WTC11 (cell line): ENCODE measurements around the gene PIM2.

Experiments used
- ARID4B ChIP-seq: sonication (generic); formaldehyde crosslinking; IDR thresholded peaks from 2 replicates; pipeline ENCODE4 v1.8.0; 2023; ENCODE audit warnings: missing genetic modification reagents, mild to moderate bottlenecking, borderline replicate concordance
- CTCF ChIP-seq: fragments of 200-600 bp; IDR thresholded peaks from 2 replicates; pipeline ENCODE4 v1.8.0; 2022; ENCODE audit warnings: antibody characterized with exemption
- FOXK1 ChIP-seq: sonication (generic); formaldehyde crosslinking; IDR thresholded peaks from 2 replicates; pipeline ENCODE4 v1.8.0; 2022; ENCODE audit warnings: mild to moderate bottlenecking, moderate library complexity, missing genetic modification reagents
- FOXP1 ChIP-seq: sonication (generic); formaldehyde crosslinking; IDR thresholded peaks from 2 replicates; pipeline ENCODE4 v1.8.0; 2022; ENCODE audit warnings: missing genetic modification reagents, mild to moderate bottlenecking, moderate library complexity, borderline replicate concordance
- IRF1 ChIP-seq: sonication (generic); formaldehyde crosslinking; IDR thresholded peaks from 2 replicates; pipeline ENCODE4 v1.8.0; 2023; ENCODE audit warnings: missing genetic modification reagents
- JUN ChIP-seq: sonication (generic); formaldehyde crosslinking; IDR thresholded peaks from 2 replicates; pipeline ENCODE4 v1.8.0; 2023; ENCODE audit warnings: mild to moderate bottlenecking, missing genetic modification reagents
- MLX ChIP-seq: sonication (generic); formaldehyde crosslinking; IDR thresholded peaks from 2 replicates; pipeline ENCODE4 v1.8.1; 2023; ENCODE audit warnings: mild to moderate bottlenecking, missing genetic modification reagents, moderate library complexity
- RORB ChIP-seq: fragments of 250-450 bp; sonication (Bioruptor Pico); IDR thresholded peaks from 2 replicates; pipeline ENCODE4 v1.9.0; 2021; ENCODE audit warnings: mild to moderate bottlenecking
- ZBTB21 ChIP-seq: sonication (generic); formaldehyde crosslinking; IDR thresholded peaks from 2 replicates; pipeline ENCODE4 v1.8.1; 2023; ENCODE audit warnings: mild to moderate bottlenecking, missing genetic modification reagents, borderline replicate concordance
- ZNF671 ChIP-seq: fragments of 250-450 bp; sonication (Bioruptor Pico); IDR thresholded peaks from 2 replicates; pipeline ENCODE4 v1.8.0; 2021; ENCODE audit warnings: mild to moderate bottlenecking
- TF ChIP-seq, protein P1 (sequence below): sonication (generic); formaldehyde crosslinking; conservative IDR thresholded peaks from 2 replicates; pipeline ENCODE4 v1.8.1; 2023; ENCODE audit warnings: mild to moderate bottlenecking, low read depth, missing genetic modification reagents, moderate library complexity
- TF ChIP-seq, protein P2 (sequence below): sonication (generic); formaldehyde crosslinking; IDR thresholded peaks from 2 replicates; pipeline ENCODE4 v1.8.0; 2022; ENCODE audit warnings: mild to moderate bottlenecking, missing genetic modification reagents
- TF ChIP-seq, protein P3 (sequence below): sonication (generic); formaldehyde crosslinking; IDR thresholded peaks from 2 replicates; pipeline ENCODE4 v1.8.1; 2023; ENCODE audit warnings: mild to moderate bottlenecking, moderate library complexity, missing genetic modification reagents
- TF ChIP-seq, protein P4 (sequence below): sonication (generic); formaldehyde crosslinking; IDR thresholded peaks from 2 replicates; pipeline ENCODE4 v1.8.1; 2022; ENCODE audit warnings: mild to moderate bottlenecking, moderate library complexity, missing genetic modification reagents

DNA sequence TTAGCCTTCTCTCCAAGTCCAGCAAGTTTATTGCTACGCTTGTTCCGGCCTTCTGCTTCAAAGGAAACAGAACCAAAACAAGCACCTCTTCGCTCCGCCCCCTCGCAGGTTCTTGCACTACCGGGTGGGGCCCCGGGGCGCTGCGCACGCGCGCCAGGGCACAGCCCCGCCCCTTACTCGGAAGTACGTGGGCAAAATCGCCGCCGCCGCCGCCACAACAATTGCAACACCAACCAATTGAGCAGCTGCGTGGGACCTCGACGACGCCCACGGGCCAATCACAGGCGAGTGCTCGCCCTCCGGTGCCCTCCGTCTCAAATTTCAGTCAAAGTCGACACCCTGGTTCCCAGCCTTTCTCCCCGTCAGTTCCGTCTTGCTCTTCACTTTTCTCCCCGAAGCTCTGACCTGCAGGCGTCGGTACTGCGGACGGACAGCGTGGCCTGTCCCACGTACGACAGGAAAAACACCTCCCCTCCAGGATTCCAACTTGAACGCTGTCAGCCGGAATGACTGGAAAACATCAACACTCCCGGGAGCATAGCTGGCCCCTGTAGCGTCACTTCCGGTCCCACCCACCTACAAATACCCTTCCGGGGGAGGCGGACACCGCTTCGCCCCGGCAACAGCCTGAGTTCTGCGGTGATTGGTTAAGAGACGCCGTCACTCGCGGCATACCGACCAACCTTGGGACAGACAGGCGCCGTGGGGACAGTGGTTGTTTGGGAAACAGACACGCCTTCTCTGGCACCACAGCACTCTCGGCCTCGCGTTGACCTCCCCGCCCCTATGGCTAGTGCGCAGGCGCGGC, 39.2 kb upstream of the PIM2 start:
- TF ChIP-seq CTCF (no peak), ZNF671 (CRISPR knock-in tag) (no peak), ARID4B (CRISPR knock-in tag) (no peak), JUN (CRISPR knock-in tag) (no peak), ZBTB21 (no peak), FOXK1 (CRISPR knock-in tag) (peak; percentile 75), FOXP1 (CRISPR knock-in tag) (no peak), RORB (CRISPR knock-in tag) (no peak), MLX (CRISPR knock-in tag) (no peak), IRF1 (CRISPR knock-in tag) (no peak)
- TF ChIP-seq, protein P1, sequence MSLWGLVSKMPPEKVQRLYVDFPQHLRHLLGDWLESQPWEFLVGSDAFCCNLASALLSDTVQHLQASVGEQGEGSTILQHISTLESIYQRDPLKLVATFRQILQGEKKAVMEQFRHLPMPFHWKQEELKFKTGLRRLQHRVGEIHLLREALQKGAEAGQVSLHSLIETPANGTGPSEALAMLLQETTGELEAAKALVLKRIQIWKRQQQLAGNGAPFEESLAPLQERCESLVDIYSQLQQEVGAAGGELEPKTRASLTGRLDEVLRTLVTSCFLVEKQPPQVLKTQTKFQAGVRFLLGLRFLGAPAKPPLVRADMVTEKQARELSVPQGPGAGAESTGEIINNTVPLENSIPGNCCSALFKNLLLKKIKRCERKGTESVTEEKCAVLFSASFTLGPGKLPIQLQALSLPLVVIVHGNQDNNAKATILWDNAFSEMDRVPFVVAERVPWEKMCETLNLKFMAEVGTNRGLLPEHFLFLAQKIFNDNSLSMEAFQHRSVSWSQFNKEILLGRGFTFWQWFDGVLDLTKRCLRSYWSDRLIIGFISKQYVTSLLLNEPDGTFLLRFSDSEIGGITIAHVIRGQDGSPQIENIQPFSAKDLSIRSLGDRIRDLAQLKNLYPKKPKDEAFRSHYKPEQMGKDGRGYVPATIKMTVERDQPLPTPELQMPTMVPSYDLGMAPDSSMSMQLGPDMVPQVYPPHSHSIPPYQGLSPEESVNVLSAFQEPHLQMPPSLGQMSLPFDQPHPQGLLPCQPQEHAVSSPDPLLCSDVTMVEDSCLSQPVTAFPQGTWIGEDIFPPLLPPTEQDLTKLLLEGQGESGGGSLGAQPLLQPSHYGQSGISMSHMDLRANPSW (CRISPR knock-in tag), result no peak
- TF ChIP-seq, protein P2, sequence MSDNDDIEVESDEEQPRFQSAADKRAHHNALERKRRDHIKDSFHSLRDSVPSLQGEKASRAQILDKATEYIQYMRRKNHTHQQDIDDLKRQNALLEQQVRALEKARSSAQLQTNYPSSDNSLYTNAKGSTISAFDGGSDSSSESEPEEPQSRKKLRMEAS (CRISPR knock-in tag), result peak; percentile 51
- TF ChIP-seq, protein P3, sequence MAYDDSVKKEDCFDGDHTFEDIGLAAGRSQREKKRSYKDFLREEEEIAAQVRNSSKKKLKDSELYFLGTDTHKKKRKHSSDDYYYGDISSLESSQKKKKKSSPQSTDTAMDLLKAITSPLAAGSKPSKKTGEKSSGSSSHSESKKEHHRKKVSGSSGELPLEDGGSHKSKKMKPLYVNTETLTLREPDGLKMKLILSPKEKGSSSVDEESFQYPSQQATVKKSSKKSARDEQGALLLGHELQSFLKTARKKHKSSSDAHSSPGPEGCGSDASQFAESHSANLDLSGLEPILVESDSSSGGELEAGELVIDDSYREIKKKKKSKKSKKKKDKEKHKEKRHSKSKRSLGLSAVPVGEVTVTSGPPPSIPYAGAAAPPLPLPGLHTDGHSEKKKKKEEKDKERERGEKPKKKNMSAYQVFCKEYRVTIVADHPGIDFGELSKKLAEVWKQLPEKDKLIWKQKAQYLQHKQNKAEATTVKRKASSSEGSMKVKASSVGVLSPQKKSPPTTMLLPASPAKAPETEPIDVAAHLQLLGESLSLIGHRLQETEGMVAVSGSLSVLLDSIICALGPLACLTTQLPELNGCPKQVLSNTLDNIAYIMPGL, result no peak
- TF ChIP-seq, protein P4, sequence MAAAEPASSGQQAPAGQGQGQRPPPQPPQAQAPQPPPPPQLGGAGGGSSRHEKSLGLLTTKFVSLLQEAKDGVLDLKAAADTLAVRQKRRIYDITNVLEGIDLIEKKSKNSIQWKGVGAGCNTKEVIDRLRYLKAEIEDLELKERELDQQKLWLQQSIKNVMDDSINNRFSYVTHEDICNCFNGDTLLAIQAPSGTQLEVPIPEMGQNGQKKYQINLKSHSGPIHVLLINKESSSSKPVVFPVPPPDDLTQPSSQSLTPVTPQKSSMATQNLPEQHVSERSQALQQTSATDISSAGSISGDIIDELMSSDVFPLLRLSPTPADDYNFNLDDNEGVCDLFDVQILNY (CRISPR knock-in tag), result no peak
